Body of pancreas (tissue), 4 donors: ENCODE results near the gene FGD5. TPM values are rescaled to one million over a fixed set of nuclear protein-coding genes. Genes with fewer than 3 reads are reported as not detected.

Source experiments
- ATAC-seq: fragments of 150-250 bp; one replicate; pipeline ENCODE4 v1.9.1; 2016
- DNase-seq, 4 donors: peaks; one replicate each; pipeline ENCODE4 v3.0.0-alpha.2; 2019
- H3K27ac ChIP-seq, 4 donors: fragments of 200-600 bp; sonication (generic); 1 replicate in 3 of 4; 2 replicates in 1 of 4; pipeline versions ENCODE4 v1.5.1 to v1.6.1; 2016 to 2019; ENCODE audit warnings: mild to moderate bottlenecking in 1 of 4, mixed read lengths in 1 of 4, moderate library complexity in 1 of 4
- H3K27me3 ChIP-seq, 2 donors: fragments of 200-600 bp; sonication (generic); one replicate each; pipeline ENCODE4 v1.6.0; 2016; ENCODE audit warnings: mild to moderate bottlenecking in 1 of 2
- H3K36me3 ChIP-seq, 2 donors: fragments of 200-600 bp; sonication (generic); replicated peaks in 1 of 2; 2 replicates each; pipeline ENCODE4 v1.5.1; 2016; ENCODE audit warnings: low read depth in 2 of 2; ENCODE audit not compliant: insufficient read depth in 1 of 2
- H3K4me1 ChIP-seq: fragments of 200-600 bp; sonication (generic); one replicate; pipeline ENCODE4 v1.6.0; 2016
- H3K4me3 ChIP-seq, 2 donors: fragments of 200-600 bp; sonication (generic); 1 replicate in 1 of 2; 2 replicates in 1 of 2; pipeline ENCODE4 v1.5.1; 2016 to 2019
- H3K9me3 ChIP-seq, 3 donors: fragments of 200-600 bp; sonication (generic); 1 replicate in 2 of 3; 2 replicates in 1 of 3; pipeline ENCODE4 v1.5.1; 2016
- POLR2A ChIP-seq, 3 donors: fragments of 450-650 bp; IDR thresholded peaks; one replicate each; pipeline ENCODE4 v1.6.1; 2016; ENCODE audit warnings: antibody characterized with exemption in 3 of 3, mild to moderate bottlenecking in 2 of 3
- WGBS, 2 donors: methylation state at CpG; one replicate each; pipeline ENCODE4 v1.1.5; 2017; 5-methylcytosine and 5-hydroxymethylcytosine counted together
- intact Hi-C: fragments of 100-400 bp; cut with DNase I; formaldehyde crosslinking; loops from one replicate; pipeline ENCODE4 v1.15.1; 2023
- total RNA-seq, 2 donors: library from RNA; depleted of rRNA; stranded (reverse); fragments of >200 nt; gene quantifications; one replicate each; pipeline ENCODE4 v1.1.0, GENCODE V29; 2016
- TF ChIP-seq, protein P1 (sequence below), 7 experiments: fragments of 450-650 bp in 4 of 7; fragments of 200-600 bp in 3 of 7; sonication (generic) in 3 of 7; IDR thresholded peaks; one replicate each; pipeline ENCODE4 v1.5.1; 2016 to 2019; ENCODE audit warnings: antibody characterized with exemption in 7 of 7

The FGD5 gene
- total RNA-seq, 2 donors from 2014 or later, result 4.9 to 7.8 TPM

DNA sequence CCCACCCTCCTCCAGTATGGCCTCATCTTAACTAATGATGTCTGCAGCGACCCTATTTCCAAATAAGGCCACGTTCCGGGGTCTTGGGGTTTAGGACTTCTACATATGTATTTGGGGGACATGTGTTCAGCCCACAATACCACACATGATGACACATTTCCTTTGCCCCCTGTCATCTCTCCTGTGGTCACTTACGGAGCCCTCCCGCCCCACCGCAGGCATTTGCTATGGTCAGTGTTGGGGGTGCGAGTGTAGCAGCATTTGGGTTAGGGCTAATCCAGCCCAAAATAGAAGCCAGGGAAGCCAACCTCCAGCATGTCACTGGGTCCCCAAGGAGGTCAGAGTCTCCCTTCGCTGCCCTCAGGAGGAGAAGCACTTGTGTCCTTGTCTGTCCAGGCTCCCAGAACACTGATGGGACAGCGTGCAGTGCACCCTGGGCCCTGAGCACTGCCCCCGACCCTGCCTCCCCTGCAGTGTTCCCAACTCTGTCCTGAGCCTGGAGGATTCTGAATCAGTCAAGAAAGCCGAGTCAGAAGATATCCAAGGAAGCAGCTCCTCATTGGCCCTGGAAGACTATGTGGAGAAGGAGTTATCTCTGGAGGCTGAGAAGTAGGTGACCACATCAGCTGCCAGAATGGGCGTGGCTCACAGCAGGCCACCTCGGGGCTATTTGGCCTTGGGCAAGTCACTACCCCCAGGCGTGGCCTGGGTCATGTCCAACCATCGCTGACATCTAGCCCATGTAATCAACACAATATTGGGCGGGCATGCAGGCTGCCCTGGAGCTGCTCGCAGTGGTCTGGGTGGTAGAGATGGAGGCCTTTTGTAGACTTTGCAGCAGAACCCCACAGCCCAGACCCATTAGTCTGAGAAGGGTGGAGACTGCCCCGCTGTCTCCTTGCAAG lies 46.9 kb upstream of the FGD5 start:
- no peaks in the 10 kb centered on the region for H3K36me3 ChIP-seq
- no peak overlapping the region for H3K4me3 ChIP-seq
- no peaks in the 10 kb centered on the region for H3K4me1 ChIP-seq
- no peaks in the 10 kb centered on the region for H3K9me3 ChIP-seq
- WGBS, 2 donors, result 63 to 77% methylated on average over 15 to 18 of the region's 18 CpGs
- intact Hi-C loops, result no loop called here
- H3K27ac ChIP-seq, result no peak overlapping the region
- H3K27me3 ChIP-seq, result no peaks in the 10 kb centered on the region
- ATAC-seq, result no peak
- TF ChIP-seq, protein P1, sequence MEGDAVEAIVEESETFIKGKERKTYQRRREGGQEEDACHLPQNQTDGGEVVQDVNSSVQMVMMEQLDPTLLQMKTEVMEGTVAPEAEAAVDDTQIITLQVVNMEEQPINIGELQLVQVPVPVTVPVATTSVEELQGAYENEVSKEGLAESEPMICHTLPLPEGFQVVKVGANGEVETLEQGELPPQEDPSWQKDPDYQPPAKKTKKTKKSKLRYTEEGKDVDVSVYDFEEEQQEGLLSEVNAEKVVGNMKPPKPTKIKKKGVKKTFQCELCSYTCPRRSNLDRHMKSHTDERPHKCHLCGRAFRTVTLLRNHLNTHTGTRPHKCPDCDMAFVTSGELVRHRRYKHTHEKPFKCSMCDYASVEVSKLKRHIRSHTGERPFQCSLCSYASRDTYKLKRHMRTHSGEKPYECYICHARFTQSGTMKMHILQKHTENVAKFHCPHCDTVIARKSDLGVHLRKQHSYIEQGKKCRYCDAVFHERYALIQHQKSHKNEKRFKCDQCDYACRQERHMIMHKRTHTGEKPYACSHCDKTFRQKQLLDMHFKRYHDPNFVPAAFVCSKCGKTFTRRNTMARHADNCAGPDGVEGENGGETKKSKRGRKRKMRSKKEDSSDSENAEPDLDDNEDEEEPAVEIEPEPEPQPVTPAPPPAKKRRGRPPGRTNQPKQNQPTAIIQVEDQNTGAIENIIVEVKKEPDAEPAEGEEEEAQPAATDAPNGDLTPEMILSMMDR (IDR thresholded peaks at IDR 0.05), result no peak
- TF ChIP-seq POLR2A (IDR thresholded peaks at IDR 0.05), result no peak
- peak in 3 of 4 donors; percentile 22 to 69 (median 51) for DNase-seq

DNA sequence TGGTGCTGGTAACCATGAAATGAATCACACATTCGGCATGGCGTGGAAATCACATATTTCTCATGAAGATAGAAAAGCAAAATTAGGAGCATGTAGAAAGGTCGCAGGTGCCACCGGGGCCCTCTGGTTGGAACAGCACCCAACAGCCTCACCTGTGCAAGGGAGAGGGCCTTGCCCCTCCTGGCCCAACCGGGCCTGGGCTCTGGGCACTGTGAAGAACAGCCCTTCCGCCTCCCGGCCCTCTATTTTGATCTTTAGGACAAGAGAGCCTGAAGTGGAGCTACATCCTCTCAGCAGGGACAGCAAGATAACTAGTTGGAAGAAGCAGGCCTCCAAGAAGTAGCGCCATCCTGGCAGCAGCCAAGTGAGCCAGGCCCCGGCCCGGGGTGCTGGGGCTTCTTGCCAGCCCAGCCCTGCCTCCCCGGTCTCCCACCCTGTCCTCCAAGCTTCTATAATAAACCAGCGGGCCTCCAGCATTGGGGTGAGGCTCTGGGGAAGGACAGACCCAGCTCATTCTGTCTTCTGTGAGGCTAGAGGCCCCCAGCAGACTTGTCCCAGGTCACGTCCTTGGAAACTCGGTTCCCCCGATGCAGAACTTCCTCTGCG lies 46.1 kb upstream of the FGD5 start:
- no peak overlapping the region for H3K27ac ChIP-seq
- H3K27me3 ChIP-seq, result no peaks in the 10 kb centered on the region
- H3K9me3 ChIP-seq, result no peaks in the 10 kb centered on the region
- DNase-seq, result no peak
- no peaks in the 10 kb centered on the region for H3K36me3 ChIP-seq
- TF ChIP-seq POLR2A (IDR thresholded peaks at IDR 0.05), result no peak
- TF ChIP-seq, protein P1 (IDR thresholded peaks at IDR 0.05), result no peak
- WGBS, 2 donors, result 70 to 87% methylated on average over 11 to 16 of the region's 16 CpGs
- H3K4me1 ChIP-seq, result no peaks in the 10 kb centered on the region
- no peak overlapping the region for H3K4me3 ChIP-seq
- no peak for ATAC-seq
- intact Hi-C loops, result no loop called here

DNA sequence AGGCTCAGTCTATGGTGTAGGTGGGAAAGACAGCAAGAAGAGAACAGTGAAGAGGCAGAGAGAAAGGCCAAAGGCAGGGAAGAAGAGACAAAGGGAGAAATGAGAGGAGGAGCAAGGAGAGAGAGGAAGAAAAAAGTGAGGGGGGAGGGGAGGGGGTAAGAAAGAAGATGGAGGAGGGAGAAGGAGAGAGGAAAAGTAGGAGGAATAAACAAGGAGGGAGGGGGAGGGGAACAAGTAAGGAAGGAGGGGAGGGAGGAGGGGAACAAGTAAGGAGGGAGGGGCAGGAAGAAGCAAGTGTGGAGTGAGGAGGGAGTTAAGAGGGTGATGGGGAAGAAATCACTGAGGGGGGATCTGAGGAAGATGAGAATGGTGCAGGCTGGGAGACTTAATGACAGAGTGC lies 45.5 kb upstream of the FGD5 start:
- H3K27ac ChIP-seq, result no peak overlapping the region
- H3K4me1 ChIP-seq, result no peaks in the 10 kb centered on the region
- H3K4me3 ChIP-seq, result no peak overlapping the region
- H3K9me3 ChIP-seq, result no peaks in the 10 kb centered on the region
- no peaks in the 10 kb centered on the region for H3K36me3 ChIP-seq
- ATAC-seq (no peak), DNase-seq (no peak)
- intact Hi-C loops, result no loop called here
- TF ChIP-seq, protein P1 (IDR thresholded peaks at IDR 0.05), result no peak
- TF ChIP-seq POLR2A (IDR thresholded peaks at IDR 0.05), result no peak
- no peaks in the 10 kb centered on the region for H3K27me3 ChIP-seq

DNA sequence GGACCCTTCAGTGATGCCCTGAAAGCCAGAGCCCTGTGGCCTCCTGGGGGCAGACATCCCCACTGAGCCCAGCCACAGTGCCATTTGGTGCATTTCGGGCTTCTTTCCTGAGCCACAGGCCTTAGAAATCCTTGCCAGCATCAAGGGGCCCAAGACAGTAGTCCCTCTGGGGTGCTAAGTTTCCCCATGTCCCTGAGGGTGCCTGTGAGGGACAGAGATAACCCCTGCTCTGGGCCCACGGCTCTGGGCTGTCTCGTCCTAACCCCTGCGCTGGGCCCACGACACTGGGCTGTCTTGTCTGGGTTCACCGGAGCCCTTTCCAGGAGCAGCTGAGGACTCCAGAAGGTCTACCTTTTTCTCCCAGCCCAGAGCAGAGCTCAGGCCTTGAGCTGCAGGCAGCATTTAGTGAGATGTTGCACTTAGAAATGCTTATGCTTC lies 45.1 kb upstream of the FGD5 start:
- DNase-seq, result no peak
- WGBS, 2 donors, result 89 to 93% methylated on average over 4 to 6 of the region's 6 CpGs
- TF ChIP-seq POLR2A (IDR thresholded peaks at IDR 0.05), result no peak
- TF ChIP-seq, protein P1 (IDR thresholded peaks at IDR 0.05), result no peak

More for the DNA sequence above, 45.1 kb upstream of the FGD5 start:
- Histone ChIP-seq H3K36me3 (no peaks in the 10 kb centered on the region), H3K4me1 (no peaks in the 10 kb centered on the region), H3K9me3 (no peaks in the 10 kb centered on the region), H3K27me3 (no peaks in the 10 kb centered on the region), H3K27ac (no peak overlapping the region), H3K4me3 (no peak overlapping the region)
- intact Hi-C loops, result no loop called here
- no peak for ATAC-seq
